Stimulated activated CD8-positive, alpha-beta memory T cell treated with anti-CD3 and anti-CD28 coated beads, Interleukin-7, amount 100 ng/mL, for 4 hours (primary cell): Measurements from ENCODE around the gene CDC25A.

Experiments used
- DNase-seq, 2 donors: peaks; one replicate each; pipeline ENCODE4 v3.0.0-alpha.2; 2020; ENCODE audit warnings: low read depth in 2 of 2

Gene CDC25A

GRCh38 chr3:48196611-48197010 is 8.4 kb upstream of the CDC25A start:
- no peak for DNase-seq

DNA sequence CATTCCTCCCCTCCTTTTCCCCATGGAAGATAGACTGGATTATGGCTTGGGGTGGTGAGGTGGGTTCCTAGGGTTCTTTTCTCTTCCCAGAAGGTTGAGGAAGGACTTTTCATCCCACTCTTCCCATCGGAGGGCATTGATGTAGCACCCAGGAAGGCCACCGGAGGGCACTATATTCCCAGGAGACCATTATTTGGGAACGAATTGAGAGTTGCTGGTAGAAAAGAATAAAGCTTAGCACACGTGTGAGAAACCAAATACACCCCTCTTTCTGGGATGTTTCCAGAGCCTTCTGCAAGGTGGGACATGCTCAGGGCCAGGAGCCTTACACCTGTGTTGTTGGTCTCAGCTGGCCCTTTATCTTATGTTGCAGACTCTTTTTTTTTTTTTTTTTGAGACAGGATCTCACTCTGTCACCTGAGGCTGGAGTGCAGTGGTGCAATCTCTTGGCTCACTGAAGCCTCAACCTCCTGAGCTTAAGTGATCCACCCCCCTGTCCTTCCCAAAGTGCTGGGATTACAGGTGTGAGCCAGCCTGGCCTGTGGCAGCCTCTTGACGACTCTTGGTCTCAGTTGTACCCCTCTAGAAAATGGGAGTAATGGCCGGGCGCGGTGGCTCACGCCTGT is 6.3 kb upstream of the CDC25A start:
- DNase-seq = no peak

- DNase-seq = no peak
These were observed 2.7 kb upstream of the CDC25A start for GRCh38 chr3:48190911-48191310.

- DNase-seq = no peak
These were observed 1.1 kb upstream of the CDC25A start for GRCh38 chr3:48189321-48189720.

DNA sequence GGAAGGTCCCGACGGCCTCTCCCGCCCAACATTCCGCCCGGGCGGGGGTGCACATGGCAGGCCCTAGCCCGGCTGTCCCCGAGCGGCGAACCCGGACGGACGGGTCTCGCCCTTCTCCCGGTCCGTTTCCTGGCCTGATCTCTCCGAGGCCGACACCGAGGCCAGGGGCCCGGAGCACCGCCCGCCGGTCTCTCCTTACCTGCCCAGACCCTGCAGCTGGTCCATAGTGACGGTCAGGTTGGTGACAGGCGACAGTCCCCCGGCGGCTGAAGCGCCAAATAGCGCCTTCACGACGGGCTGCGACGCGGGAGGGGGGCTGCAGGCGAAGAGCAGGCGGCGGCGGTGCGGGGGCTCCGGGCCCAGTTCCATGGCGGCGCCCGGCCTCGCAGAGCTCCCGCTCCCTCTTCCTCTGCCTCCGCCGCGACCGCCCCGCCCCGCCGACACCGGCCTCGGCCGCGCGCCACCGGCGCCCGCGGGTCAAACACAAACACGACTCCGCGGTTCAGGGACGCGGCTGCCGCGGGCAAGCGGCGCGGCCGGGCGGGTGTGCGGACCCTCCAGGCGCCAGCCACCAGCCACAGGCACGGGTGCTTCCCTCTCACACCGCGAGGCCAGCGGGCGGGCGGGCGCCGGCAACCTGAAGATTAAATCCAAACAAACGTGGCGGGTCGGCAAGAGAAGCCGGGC is 495 bp downstream of the CDC25A start:
- peak in 1 of 2 donors; percentile 6 for DNase-seq

DNA sequence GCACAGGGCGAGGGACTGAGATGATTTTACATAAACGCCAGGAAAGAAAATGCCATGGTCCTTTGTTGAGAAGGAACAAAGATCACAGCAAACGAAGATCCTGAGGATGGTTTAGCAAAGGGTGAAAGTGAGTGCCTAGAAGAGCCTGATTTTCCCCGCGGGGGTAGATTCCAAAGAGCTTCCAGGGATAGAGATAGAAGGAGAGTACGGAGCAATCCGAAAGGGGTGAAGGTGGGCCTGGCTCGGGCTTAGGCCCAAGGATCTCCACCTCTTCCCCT is 977 bp downstream of the CDC25A start:
- no peak for DNase-seq

DNA sequence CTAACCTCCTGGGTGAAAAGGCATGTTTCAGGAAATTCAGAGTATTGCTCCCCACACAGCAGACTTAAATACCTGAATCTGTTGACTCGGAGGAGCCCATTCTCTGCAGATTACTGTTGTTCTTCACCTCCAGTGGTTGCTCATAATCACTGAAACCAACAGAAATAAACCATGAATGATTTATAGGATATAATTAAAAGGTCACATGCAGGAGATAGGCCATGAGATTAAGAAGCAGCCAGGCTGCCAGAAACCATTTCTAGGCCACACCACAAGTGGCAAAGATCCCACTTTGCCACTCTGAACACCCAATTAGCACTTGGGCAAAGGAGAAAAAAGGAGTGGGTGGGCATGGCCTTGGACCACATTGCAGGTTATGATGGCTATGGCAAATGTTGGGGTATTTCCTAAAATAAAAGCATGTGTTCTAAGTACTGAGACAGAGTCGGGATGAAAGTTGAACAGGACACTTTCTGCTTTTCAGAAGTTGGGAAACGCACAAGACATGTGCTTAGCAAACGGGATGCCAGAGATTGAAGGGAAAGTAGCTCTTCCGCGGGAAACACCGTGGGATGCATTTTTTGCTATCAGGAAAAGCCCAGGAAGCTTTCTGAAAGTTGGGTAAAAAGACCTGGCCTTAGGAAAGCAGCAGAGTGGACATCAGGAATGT is 1.5 kb downstream of the CDC25A start:
- DNase-seq = no peak

- DNase-seq = no peak
These were observed 3.1 kb downstream of the CDC25A start for GRCh38 chr3:48185129-48185528.

- DNase-seq = no peak
These were observed 3.9 kb downstream of the CDC25A start for GRCh38 chr3:48184299-48184698.

DNA sequence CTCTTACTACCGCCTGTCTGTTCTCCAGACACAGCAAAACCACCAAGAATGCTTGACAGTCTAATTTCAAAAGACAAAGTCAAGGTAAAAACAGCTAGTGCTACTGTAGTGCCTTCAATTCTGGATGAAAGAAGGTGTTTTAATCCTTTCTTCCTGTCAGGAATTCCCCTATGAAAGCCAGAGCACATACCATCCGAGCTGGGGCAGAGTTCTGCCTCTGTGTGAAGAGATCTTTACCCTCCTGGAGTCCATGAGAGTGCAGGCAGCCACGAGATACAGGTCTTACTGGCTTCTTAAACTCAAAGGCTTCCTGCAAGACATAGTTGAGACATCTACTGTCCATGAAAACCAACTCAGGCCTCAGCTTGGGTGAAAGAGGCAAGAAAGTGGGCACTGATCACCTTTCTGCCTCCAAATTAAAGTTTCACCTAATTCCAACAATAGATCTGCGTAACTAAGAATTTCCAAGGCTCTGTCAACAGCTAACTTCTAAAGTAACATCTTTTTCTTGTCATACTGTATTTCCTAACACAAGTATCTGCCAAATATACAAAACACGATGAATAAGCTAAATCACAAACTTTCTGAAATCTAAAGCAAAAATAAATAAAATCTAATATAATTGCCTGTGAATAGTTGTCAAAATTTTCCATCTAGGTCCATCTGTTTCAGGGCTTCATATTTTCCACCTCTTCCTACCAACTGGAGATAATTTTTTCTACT is 7.5 kb downstream of the CDC25A start:
- DNase-seq = no peak

- DNase-seq = no peak
These were observed 8.2 kb downstream of the CDC25A start for GRCh38 chr3:48180021-48180420.

GRCh38 chr3:48178072-48178471 is 10.1 kb downstream of the CDC25A start:
- no peak for DNase-seq

DNA sequence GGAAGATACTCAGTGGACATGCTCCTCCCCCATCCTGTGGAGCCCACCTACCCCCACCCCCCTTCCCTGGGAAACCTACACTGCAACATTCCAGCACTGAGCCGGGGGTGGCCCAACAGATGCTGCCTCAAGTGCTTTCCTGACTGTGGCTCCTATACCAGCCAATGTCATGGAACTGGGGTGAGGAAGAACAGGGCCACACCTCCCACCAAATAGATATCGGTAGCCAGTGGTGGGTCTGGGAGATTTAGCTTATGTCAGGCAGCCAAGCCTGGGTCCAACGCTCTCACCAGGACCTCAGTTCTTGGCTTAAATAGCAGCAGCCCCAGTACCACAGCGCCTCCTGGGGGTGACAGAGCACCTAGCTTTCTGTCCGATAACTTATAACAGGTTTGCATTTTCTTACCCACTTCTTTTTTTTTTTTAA is 30.3 kb downstream of the CDC25A start:
- peak in 1 of 2 donors; percentile 8 for DNase-seq

GRCh38 chr3:48157202-48157840 is 30.9 kb downstream of the CDC25A start:
- no peak for DNase-seq

GRCh38 chr3:48156163-48156562 is 32.1 kb downstream of the CDC25A start:
- no peak for DNase-seq

GRCh38 chr3:48155122-48155521 is 33.1 kb downstream of the CDC25A start:
- no peak for DNase-seq

DNA sequence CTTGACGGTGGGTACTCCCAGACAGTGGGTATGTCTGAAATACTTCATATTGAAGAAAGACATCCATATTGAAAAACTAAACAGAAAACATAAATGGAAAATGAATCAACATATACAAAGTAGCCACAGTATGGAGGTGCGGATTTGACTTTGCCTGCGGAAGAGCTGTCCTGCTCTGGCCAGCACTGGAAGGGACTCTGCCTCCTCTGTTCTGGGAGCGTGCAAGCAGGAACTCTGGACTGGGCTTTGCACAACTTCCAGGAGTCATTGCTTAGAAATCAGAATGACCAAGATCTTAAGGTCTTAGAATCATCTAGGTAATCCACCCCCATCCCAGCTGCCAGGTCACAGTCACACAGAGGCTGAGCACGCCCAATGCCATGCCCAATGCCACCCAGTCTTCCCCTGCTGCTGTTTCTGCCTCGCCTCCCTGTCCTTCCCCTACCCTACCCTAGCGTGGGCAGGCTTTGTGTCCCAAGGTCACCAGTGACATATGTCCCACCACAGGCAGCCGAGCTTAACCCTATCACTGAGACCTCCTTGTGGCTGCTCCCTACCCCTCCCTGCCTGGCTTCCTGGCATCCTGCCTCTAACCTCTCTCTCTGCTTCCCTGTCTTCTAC is 36.3 kb downstream of the CDC25A start:
- no peak for DNase-seq

DNA sequence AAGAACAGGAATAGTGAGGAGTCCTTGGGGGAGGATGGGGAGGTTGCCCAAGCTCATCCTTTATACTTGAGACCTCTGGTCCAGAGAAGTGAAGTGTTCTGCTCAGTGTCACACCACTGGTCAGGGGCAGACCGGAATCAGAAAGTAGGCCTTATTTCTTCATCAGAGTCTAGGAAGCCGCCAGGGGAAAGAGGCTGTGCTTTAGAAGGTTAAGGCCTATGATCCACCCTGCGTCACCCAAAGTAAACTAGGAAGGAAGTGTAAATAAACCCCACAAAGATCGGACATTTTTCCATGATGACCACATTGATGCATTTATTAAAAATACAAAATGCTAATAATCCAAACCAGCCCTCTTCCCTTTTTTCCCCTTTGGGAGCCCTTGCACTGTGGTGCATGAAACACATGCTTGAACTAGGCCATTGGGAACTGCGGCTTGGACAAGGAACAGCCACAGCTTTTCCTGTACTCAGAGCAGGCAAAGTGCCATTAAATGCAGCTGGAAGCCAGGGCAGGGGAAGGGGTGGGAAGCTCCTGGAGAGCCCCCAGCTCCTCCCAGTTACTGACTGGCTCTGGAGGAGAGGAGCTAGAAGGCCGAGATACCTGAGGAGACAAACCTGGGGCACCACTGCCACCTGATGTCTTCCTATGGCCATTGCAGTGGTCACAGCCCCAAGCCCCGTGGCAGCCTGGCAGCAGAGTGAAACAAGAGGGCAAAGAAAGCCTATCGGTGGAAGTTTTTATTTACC is 37.0 kb downstream of the CDC25A start:
- DNase-seq = peak; percentile 17 to 20

DNA sequence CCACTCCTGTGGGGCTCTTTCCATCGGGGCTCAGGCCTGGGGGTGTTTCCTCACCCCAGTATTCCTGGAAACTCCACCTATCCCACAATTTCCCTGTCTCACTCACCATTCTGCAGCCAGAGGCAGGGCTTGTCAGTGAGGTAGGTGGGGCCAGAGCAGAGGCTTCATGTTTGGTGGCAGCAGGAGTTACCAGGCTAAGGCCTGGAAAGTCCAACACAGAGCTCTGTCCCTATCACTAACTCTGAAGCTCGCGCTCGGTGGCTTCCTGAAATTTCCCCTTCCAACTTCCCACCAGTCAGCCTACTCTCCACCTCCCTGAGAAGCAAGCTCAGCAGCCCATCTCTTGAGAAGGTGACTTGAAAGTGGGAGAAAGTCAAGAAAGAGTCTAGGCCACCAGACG is 44.2 kb downstream of the CDC25A start:
- no peak for DNase-seq

DNA sequence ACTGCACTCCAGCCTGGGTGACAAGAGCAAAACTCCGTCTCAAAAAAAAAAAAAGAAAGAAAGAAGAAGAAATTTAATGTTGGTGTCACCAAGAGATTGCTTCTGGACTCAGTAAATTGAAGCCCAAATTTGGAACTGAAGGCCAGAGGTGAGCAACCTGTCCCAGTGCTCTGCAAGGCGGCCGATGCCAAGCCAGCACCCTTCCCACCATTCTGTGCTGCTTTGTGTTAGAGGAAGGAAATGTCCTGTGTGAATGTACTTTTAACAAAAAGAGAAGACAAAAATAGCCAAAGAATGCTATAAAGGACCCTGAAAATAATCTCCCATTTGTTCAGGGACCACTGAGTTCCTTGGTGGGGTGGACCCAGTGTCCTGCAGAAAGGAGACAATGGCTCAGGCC is 44.6 kb downstream of the CDC25A start:
- DNase-seq = no peak

DNA sequence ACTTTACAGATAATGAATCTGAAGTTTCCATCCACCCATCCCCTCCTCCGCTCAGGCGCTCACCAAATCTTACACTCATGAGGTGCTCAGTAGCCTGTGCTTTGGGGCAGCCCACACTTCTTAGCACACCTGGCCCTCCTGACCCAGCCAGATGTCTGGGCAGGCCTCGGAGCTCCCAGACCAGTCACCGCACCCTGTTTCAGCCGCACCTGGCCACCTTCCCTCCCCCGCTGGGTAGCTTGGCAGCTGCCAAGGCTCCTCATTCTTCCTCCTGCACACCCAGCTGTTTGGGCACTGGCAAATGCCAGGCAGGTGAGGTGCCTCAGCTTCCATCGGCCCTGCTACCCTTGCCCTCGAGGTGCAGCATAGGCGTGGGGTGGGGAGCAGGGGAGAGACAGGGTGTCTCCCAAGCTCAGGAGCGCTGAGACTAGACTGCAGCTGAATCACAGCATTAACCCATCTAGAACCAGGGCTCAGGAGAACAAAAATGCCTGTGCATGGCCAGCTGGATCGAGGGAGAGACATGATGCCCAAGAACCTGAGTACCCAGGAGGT is 45.8 kb downstream of the CDC25A start:
- no peak for DNase-seq
